ENCODE measurements around the gene IL22. TPM values are rescaled to one million over a fixed set of nuclear protein-coding genes. Genes with fewer than 3 reads are reported as not detected.
"Not testable (repeated sequence)": the region's sequence is repeated elsewhere in the genome, so short reads cannot be mapped to it uniquely, and the experiment has no call there.

IL22 gene
- polyA plus RNA-seq, 1 donor = not detected

GRCh38 chr12:68229956-68230355, 23.4 kb downstream of the IL22 start:
- DNase-seq (ENCODE audit: low read depth) = no peak

GRCh38 chr12:68227356-68227755, 26.0 kb downstream of the IL22 start:
- no peak for DNase-seq (ENCODE audit: low read depth)

GRCh38 chr12:68225576-68226476, 27.6 kb downstream of the IL22 start, which contains the start of gene IL26:
IL26 (minus strand) TSS chr12:68225810; CDS start chr12:68225756, 54 bp downstream.
- DNase-seq (ENCODE audit: low read depth) = no peak

GRCh38 chr12:68224613-68225285, 28.7 kb downstream of the IL22 start:
- DNase-seq (ENCODE audit: low read depth) = no peak

- peak; percentile 56 for DNase-seq (ENCODE audit: low read depth)
Measured at GRCh38 chr12:68223067-68223747, 30.2 kb downstream of the IL22 start.

GRCh38 chr12:68222326-68222725, 31.1 kb downstream of the IL22 start:
- no peak for DNase-seq (ENCODE audit: low read depth)

GRCh38 chr12:68221497-68221896, 31.9 kb downstream of the IL22 start:
- DNase-seq (ENCODE audit: low read depth) = no peak

- DNase-seq (ENCODE audit: low read depth) = no peak
Measured at GRCh38 chr12:68210875-68211274, 42.5 kb downstream of the IL22 start.

GRCh38 chr12:68209048-68209728, 44.2 kb downstream of the IL22 start:
- DNase-seq (ENCODE audit: low read depth) = not testable (repeated sequence)

GRCh38 chr12:68207276-68207675, 46.1 kb downstream of the IL22 start:
- no peak for DNase-seq (ENCODE audit: low read depth)

GRCh38 chr12:68206446-68206845, 47.0 kb downstream of the IL22 start:
- no peak for DNase-seq (ENCODE audit: low read depth)

- no peak for DNase-seq (ENCODE audit: low read depth)
Measured at GRCh38 chr12:68203460-68203875, 49.9 kb downstream of the IL22 start.

GRCh38 chr12:68200854-68201253, 52.5 kb downstream of the IL22 start:
- no peak for DNase-seq (ENCODE audit: low read depth)

- no peak for DNase-seq (ENCODE audit: low read depth)
Measured at GRCh38 chr12:68199127-68199526, 54.3 kb downstream of the IL22 start.

GRCh38 chr12:68198507-68199086, 54.8 kb downstream of the IL22 start:
- DNase-seq (ENCODE audit: low read depth) = no peak

Other genes with a start within 250 kb of the IL22 start
- gene IFNG, start 93.9 kb downstream of the IL22 start, polyA plus RNA-seq (ENCODE audit: insufficient read length) = not detected
- gene IL26, start 27.8 kb downstream of the IL22 start, polyA plus RNA-seq (ENCODE audit: insufficient read length) = not detected
- gene MDM1, start 78.8 kb upstream of the IL22 start, polyA plus RNA-seq (ENCODE audit: insufficient read length) = 14.8 TPM